B cell (primary cell): ENCODE results near the gene STARD3. TPM values are rescaled to one million over a fixed set of nuclear protein-coding genes. Genes with fewer than 3 reads are reported as not detected.
A peak's percentile ranks its signal among the peaks of the same experiment; 100 is the strongest.

Source experiments
- ATAC-seq: fragments of 200-7000 bp; cut with Tn5 transposase; one replicate; pipeline ENCODE4 v1.10.0; 2021; ENCODE audit warnings: low read depth, mild to moderate bottlenecking, moderate number of reproducible peaks, moderate library complexity
- CTCF ChIA-PET: fragments of 350-600 bp; sonication (Branson Sonifier 250); formaldehyde crosslinking; loops from one replicate; lab custom pipeline; 2021; ENCODE audit warnings: antibody characterized with exemption, inconsistent platforms; lab: Charles Lee
- POLR2A ChIA-PET: fragments of 350-600 bp; sonication (Branson Sonifier 250); formaldehyde crosslinking; loops from one replicate; lab custom pipeline; 2021; ENCODE audit warnings: antibody characterized with exemption; lab: Charles Lee
- DNase-seq: peaks from one replicate; pipeline ENCODE4 v3.0.0; 2013
- H2AFZ ChIP-seq: 2 replicates; pipeline ENCODE4 v1.6.1; 2012; ENCODE audit warnings: mild to moderate bottlenecking, low read depth, low read length; ENCODE audit not compliant: insufficient read depth, poor library complexity, severe bottlenecking
- H3K27ac ChIP-seq, 2 donors: 1 replicate in 1 of 2; 2 replicates in 1 of 2; pipeline ENCODE4 v1.5.1; 2012 to 2013; ENCODE audit warnings: low read length in 2 of 2, mild to moderate bottlenecking in 2 of 2, moderate library complexity in 1 of 2
- H3K27me3 ChIP-seq, 4 experiments: fragments of 200-600 bp in 1 of 4; sonication (generic) in 1 of 4; replicated peaks in 1 of 4; 1 replicate in 2 of 4; 2 replicates in 2 of 4; pipeline versions ENCODE4 v1.6.1 to v1.7.0; 2013 to 2016; ENCODE audit warnings: low read length in 3 of 4, mild to moderate bottlenecking in 2 of 4, mixed read lengths in 1 of 4, moderate library complexity in 1 of 4; ENCODE audit not compliant: insufficient read depth in 4 of 4, control insufficient read depth in 3 of 4; ENCODE audit errors: control extremely low read depth in 1 of 4
- H3K36me3 ChIP-seq, 2 experiments: replicated peaks in 1 of 2; 1 replicate in 1 of 2; 2 replicates in 1 of 2; pipeline versions ENCODE4 v1.6.1 to v1.7.1; 2013; ENCODE audit warnings: low read length in 1 of 2; ENCODE audit not compliant: insufficient read depth in 2 of 2, control insufficient read depth in 1 of 2; ENCODE audit errors: control extremely low read depth in 1 of 2, extremely low read depth in 1 of 2
- H3K4me1 ChIP-seq, 2 donors: fragments of 200-600 bp in 1 of 2; sonication (generic) in 1 of 2; 1 replicate in 1 of 2; 2 replicates in 1 of 2; pipeline versions ENCODE4 v1.5.1 to v1.6.1; 2013 to 2017; ENCODE audit warnings: low read length in 2 of 2; ENCODE audit not compliant: control insufficient read depth in 2 of 2, insufficient read depth in 2 of 2
- H3K4me2 ChIP-seq: replicated peaks from 2 replicates; pipeline ENCODE3; 2012; ENCODE audit warnings: mild to moderate bottlenecking, low read depth, low read length; ENCODE audit not compliant: poor library complexity, severe bottlenecking
- H3K4me3 ChIP-seq, 5 experiments: fragments of 200-600 bp in 1 of 5; sonication (generic) in 1 of 5; 1 replicate in 3 of 5; 2 replicates in 2 of 5; pipeline versions ENCODE4 v1.5.1 to v1.7.0; 2011 to 2016; ENCODE audit warnings: low read length in 4 of 5, mild to moderate bottlenecking in 4 of 5, low read depth in 2 of 5, control low read depth in 1 of 5, moderate library complexity in 1 of 5; ENCODE audit not compliant: insufficient read depth in 1 of 5; ENCODE audit errors: control extremely low read depth in 1 of 5, extremely low read depth in 1 of 5
- H3K79me2 ChIP-seq: fragments of 200-600 bp; sonication (generic); one replicate; pipeline ENCODE4 v1.6.0; 2016; ENCODE audit warnings: low read length; ENCODE audit not compliant: control insufficient read depth, insufficient read depth
- H3K9ac ChIP-seq: fragments of 200-600 bp; sonication (generic); 2 replicates; pipeline ENCODE4 v1.6.1; 2017; ENCODE audit warnings: mild to moderate bottlenecking, low read length, moderate library complexity
- H3K9me3 ChIP-seq, 3 donors: one replicate each; pipeline versions ENCODE4 v1.6.1 to v1.7.1; 2013; ENCODE audit warnings: low read length in 2 of 3; ENCODE audit not compliant: control insufficient read depth in 2 of 3, insufficient read depth in 1 of 3; ENCODE audit errors: control extremely low read depth in 1 of 3
- H4K20me1 ChIP-seq: 2 replicates; pipeline ENCODE4 v1.6.0; 2012; ENCODE audit warnings: mild to moderate bottlenecking, low read length; ENCODE audit not compliant: insufficient read depth, control insufficient read depth, poor library complexity, severe bottlenecking
- H3K27ac Mint-ChIP-seq: one replicate; pipeline ENCODE4 v1.8.0; 2021; ENCODE audit warnings: mixed read lengths
- H3K27me3 Mint-ChIP-seq: one replicate; pipeline ENCODE4 v1.8.0; 2021; ENCODE audit warnings: mixed read lengths
- H3K4me1 Mint-ChIP-seq: one replicate; pipeline ENCODE4 v1.8.0; 2021; ENCODE audit warnings: mixed read lengths
- H3K4me3 Mint-ChIP-seq: one replicate; pipeline ENCODE4 v1.8.0; 2021; ENCODE audit warnings: mixed read lengths
- H3K9me3 Mint-ChIP-seq: one replicate; pipeline ENCODE4 v1.8.0; 2022; ENCODE audit warnings: mixed read lengths; ENCODE audit not compliant: insufficient read depth
- EZH2 ChIP-seq: IDR thresholded peaks from 2 replicates; pipeline ENCODE4 v1.6.1; 2012; ENCODE audit warnings: borderline replicate concordance, low read depth, mild to moderate bottlenecking, moderate library complexity, low read length; ENCODE audit not compliant: insufficient read depth, poor library complexity, severe bottlenecking
- WGBS: methylation state at CpG from one replicate; pipeline ENCODE4 v1.1.5; 2013; ENCODE audit warnings: missing lambda C conversion rate; ENCODE audit not compliant: insufficient coverage; 5-methylcytosine and 5-hydroxymethylcytosine counted together
- intact Hi-C: fragments of 100-400 bp; cut with micrococcal nuclease; formaldehyde crosslinking; loops from one replicate; pipeline ENCODE4 v1.10.0; 2022
- polyA plus RNA-seq: library from polyadenylated mRNA; depleted of rRNA; stranded (reverse); fragments of >200 nt; gene quantifications from 2 replicates; pipeline ENCODE4 v1.2.3, GENCODE V29; 2012
- total RNA-seq, 2 donors: library from RNA; stranded (reverse); fragments of 120-200 nt in 1 of 2; gene quantifications; 1 replicate in 1 of 2; 2 replicates in 1 of 2; pipeline versions ENCODE4 v1.2.3 to v1.2.4, GENCODE V29; 2013 to 2022
- TF ChIP-seq, protein P1 (sequence below): fragments of 200-600 bp; IDR thresholded peaks from one replicate; pipeline ENCODE4 v1.8.0; 2022; ENCODE audit warnings: antibody characterized with exemption, mild to moderate bottlenecking

STARD3 gene
- total and polyA plus RNA-seq, 2 donors (not counting 1 experiment from before 2014, with no cell fraction given): 93.1 to 231 TPM

DNA sequence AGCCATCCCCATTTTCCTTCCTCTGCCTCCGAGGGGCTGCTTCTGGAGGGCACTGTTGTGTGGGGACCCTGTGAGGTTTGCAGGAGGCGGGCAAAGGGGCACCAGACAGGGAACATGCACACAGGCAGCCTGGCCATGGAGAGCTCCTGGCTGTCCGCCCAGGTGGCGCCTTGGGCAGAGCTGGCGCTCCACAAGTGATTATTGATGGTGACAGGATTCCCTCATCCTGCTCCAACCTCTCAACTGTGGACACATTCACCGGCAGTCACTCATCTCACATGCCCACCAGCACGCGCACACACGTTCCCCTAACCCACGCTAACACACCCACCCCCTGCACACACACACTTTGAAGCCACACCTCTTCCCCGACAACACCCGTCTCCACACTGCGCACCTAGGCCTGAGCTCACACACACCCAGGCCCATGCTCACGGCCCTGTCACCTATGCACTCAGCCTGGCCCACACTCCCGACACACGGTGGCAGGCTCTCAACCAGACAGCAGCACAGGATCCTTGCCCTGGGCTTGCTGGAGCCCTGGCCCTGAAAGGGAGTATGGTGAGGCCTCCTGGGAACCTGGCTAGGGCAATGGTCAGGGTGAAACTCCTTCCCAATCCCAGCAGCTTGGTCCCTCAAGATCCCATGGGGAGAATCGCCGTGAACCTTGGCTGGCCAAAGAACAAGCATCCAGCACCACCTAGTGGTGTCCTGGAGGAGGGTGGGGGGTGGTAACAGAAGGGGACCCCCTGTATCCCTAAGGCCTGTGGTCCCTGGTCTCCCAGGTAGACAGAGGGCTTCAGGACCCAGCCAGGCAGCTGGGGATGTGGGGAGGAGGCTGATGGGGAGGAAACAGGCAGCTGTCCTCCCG lies 34.9 kb downstream of the STARD3 start:
- Histone ChIP-seq H3K4me3 (no peak overlapping the region), H3K4me2 (peak overlapping the region; percentile 54), H3K79me2 (no peaks in the 10 kb centered on the region), H2AFZ (peak overlapping the region; percentile 23), H3K9me3 (peaks cover 0 to 2% (median 0%) of the 10 kb centered on the region in 3 donors), H3K4me1 (peaks cover 57 to 70% of the 10 kb centered on the region in 2 donors), H3K36me3 (no peaks in the 10 kb centered on the region), H4K20me1 (no peaks in the 10 kb centered on the region), H3K9ac (no peak overlapping the region), H3K27me3 (peaks cover 0 to 31% (median 6%) of the 10 kb centered on the region in 4 experiments), H3K27ac (no peak overlapping the region)
- TF ChIP-seq, protein P1, sequence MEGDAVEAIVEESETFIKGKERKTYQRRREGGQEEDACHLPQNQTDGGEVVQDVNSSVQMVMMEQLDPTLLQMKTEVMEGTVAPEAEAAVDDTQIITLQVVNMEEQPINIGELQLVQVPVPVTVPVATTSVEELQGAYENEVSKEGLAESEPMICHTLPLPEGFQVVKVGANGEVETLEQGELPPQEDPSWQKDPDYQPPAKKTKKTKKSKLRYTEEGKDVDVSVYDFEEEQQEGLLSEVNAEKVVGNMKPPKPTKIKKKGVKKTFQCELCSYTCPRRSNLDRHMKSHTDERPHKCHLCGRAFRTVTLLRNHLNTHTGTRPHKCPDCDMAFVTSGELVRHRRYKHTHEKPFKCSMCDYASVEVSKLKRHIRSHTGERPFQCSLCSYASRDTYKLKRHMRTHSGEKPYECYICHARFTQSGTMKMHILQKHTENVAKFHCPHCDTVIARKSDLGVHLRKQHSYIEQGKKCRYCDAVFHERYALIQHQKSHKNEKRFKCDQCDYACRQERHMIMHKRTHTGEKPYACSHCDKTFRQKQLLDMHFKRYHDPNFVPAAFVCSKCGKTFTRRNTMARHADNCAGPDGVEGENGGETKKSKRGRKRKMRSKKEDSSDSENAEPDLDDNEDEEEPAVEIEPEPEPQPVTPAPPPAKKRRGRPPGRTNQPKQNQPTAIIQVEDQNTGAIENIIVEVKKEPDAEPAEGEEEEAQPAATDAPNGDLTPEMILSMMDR: peak; percentile 44
- no peak for TF ChIP-seq EZH2
- intact Hi-C loops: no loop called here
- peaks cover 17% of the 10 kb centered on the region for H3K27me3 Mint-ChIP-seq
- CTCF ChIA-PET: interaction anchor here (0.6 to 8.7 kb wide), 16 partner anchors 8 to 291 kb away, joined by 3 to 109 read pairs (median 4); partner anchors contain the start of genes GSDMA, MIEN1 and PGAP3
- peak overlapping the region; percentile 61 for H3K27ac Mint-ChIP-seq
- peaks cover 50% of the 10 kb centered on the region for H3K4me1 Mint-ChIP-seq
- no peaks in the 10 kb centered on the region for H3K9me3 Mint-ChIP-seq
- peak overlapping the region; percentile 34 for H3K4me3 Mint-ChIP-seq
- DNase-seq: peak; percentile 48
- ATAC-seq: no peak
- 57% methylated on average over 17 of the region's 19 CpGs for WGBS
- POLR2A ChIA-PET: interaction anchor here (0.9 to 1.3 kb wide), 3 partner anchors 8 to 58 kb away, joined by 3 to 7 read pairs (median 6); no protein-coding TSS in a partner anchor
